ENCODE measurements around the gene USP24.

DNA sequence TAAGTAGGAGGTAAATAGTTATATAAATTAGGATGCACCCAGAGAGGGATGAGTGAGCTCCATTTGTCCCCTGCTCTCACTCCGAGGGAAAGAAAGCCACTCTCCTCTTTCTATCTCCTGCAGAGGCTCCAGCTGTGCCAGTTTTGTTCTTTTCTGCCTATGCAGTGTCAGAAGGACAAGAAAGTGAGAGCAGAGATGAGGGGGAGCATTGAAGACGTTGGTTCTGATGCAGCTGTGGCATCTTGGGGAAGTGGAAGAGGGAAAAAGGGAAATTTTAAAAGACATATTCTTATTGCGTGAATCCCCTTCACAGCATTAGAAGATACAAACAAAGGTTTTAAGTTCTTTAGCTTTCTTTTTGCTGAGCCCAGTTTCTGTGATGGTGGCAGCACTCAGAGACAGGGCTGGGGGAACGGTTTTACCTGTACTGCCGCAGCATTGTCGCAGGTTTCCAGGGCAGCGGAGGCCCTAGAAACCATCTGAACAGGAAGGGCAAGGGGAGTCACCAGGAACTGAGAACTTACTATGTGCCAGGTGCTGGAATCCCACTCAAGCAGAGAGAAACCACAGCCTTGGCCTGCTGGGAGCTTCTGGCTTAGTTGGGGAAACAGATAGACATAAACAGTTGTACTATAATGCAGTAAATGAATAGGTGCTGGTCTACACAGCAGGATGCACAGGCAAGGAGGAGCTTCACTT, 44.9 kb upstream of the USP24 start:
- no peak for TF ChIP-seq EZH2phosphoT487 (IDR thresholded peaks at IDR 0.05; ENCODE audit: borderline replicate concordance, low read depth)
- no peak for TF ChIP-seq CHD2 (IDR thresholded peaks at IDR 0.05; ENCODE audit: low read length, partially characterized antibody)
- TF ChIP-seq TAF1 (IDR thresholded peaks at IDR 0.05; ENCODE audit: borderline replicate concordance, low read depth, low read length): no peak
- TF ChIP-seq, protein P1, sequence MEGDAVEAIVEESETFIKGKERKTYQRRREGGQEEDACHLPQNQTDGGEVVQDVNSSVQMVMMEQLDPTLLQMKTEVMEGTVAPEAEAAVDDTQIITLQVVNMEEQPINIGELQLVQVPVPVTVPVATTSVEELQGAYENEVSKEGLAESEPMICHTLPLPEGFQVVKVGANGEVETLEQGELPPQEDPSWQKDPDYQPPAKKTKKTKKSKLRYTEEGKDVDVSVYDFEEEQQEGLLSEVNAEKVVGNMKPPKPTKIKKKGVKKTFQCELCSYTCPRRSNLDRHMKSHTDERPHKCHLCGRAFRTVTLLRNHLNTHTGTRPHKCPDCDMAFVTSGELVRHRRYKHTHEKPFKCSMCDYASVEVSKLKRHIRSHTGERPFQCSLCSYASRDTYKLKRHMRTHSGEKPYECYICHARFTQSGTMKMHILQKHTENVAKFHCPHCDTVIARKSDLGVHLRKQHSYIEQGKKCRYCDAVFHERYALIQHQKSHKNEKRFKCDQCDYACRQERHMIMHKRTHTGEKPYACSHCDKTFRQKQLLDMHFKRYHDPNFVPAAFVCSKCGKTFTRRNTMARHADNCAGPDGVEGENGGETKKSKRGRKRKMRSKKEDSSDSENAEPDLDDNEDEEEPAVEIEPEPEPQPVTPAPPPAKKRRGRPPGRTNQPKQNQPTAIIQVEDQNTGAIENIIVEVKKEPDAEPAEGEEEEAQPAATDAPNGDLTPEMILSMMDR (IDR thresholded peaks at IDR 0.05): no peak
